Caco-2 (cell line): Measurements from ENCODE around the gene DNASE2B. TPM values are rescaled to one million over a fixed set of nuclear protein-coding genes. Genes with fewer than 3 reads are reported as not detected.

Experiments used
- BruUV-seq: library from RNA; stranded (reverse); fragments of 400-500 nt; replicated peaks from 2 replicates; lab custom pipeline; 2021; lab: Mats Ljungman, UMichigan
- CTCF ChIA-PET: fragments of 300-600 bp; sonication (Branson Sonifier 250); formaldehyde crosslinking; loops from one replicate; lab custom pipeline; 2022; ENCODE audit warnings: antibody characterized with exemption; lab: Charles Lee
- POLR2A ChIA-PET: fragments of 300-600 bp; sonication (Branson Sonifier 250); formaldehyde crosslinking; loops from one replicate; lab custom pipeline; 2022; ENCODE audit warnings: antibody characterized with exemption; lab: Charles Lee
- DNase-seq, 2 experiments: peaks; one replicate each; pipeline versions ENCODE4 v3.0.0 to v3.0.0-alpha.2; 2020 to 2022
- H3K27me3 ChIP-seq: replicated peaks from 2 replicates; pipeline ENCODE4 v1.6.0; 2011; ENCODE audit warnings: low read length; ENCODE audit not compliant: control insufficient read depth, insufficient read depth
- H3K36me3 ChIP-seq: 2 replicates; pipeline ENCODE4 v1.5.1; 2011; ENCODE audit warnings: low read length; ENCODE audit not compliant: control insufficient read depth, insufficient read depth
- H3K4me1 ChIP-seq: fragments of 250-450 bp; sonication (Bioruptor Pico); 2 replicates; pipeline ENCODE4 v1.5.1; 2020; ENCODE audit warnings: mild to moderate bottlenecking
- H3K4me3 ChIP-seq: 2 replicates; pipeline ENCODE4 v1.5.1; 2011; ENCODE audit warnings: low read depth, mild to moderate bottlenecking, control low read depth, low read length
- H3K9me3 ChIP-seq: fragments of 250-450 bp; sonication (Bioruptor Pico); 2 replicates; pipeline ENCODE4 v1.5.1; 2020; ENCODE audit warnings: mild to moderate bottlenecking, moderate library complexity
- H3K27ac Mint-ChIP-seq: one replicate; pipeline ENCODE4 v1.8.0; 2022; ENCODE audit warnings: mixed read lengths; ENCODE audit not compliant: unreplicated experiment
- H3K27me3 Mint-ChIP-seq: one replicate; pipeline ENCODE4 v1.8.0; 2022; ENCODE audit warnings: mixed read lengths; ENCODE audit not compliant: insufficient read depth, unreplicated experiment
- H3K36me3 Mint-ChIP-seq: one replicate; pipeline ENCODE4 v1.8.0; 2022; ENCODE audit warnings: mild to moderate bottlenecking, mixed read lengths; ENCODE audit not compliant: insufficient read depth, unreplicated experiment
- H3K4me1 Mint-ChIP-seq: one replicate; pipeline ENCODE4 v1.8.0; 2022; ENCODE audit warnings: low read depth, mixed read lengths; ENCODE audit not compliant: unreplicated experiment
- H3K4me3 Mint-ChIP-seq: one replicate; pipeline ENCODE4 v1.8.0; 2022; ENCODE audit warnings: mild to moderate bottlenecking, moderate library complexity, mixed read lengths; ENCODE audit not compliant: unreplicated experiment
- H3K9me3 Mint-ChIP-seq: one replicate; pipeline ENCODE4 v1.8.0; 2022; ENCODE audit warnings: mixed read lengths; ENCODE audit not compliant: unreplicated experiment
- CTCF ChIP-seq, 2 experiments: fragments of 200-600 bp in 1 of 2; IDR thresholded peaks; 1 replicate in 1 of 2; 2 replicates in 1 of 2; pipeline versions ENCODE4 v1.5.1 to v1.8.0; 2011 to 2022; ENCODE audit warnings: antibody characterized with exemption in 1 of 2, control low read depth in 1 of 2, inconsistent platforms in 1 of 2, low read depth in 1 of 2, low read length in 1 of 2, mild to moderate bottlenecking in 1 of 2, moderate library complexity in 1 of 2; ENCODE audit not compliant: insufficient read depth in 1 of 2, severe bottlenecking in 1 of 2, unreplicated experiment in 1 of 2
- intact Hi-C: fragments of 100-400 bp; cut with micrococcal nuclease; formaldehyde crosslinking; loops from one replicate; pipeline ENCODE4 v1.10.0; 2022; ENCODE audit not compliant: unreplicated experiment
- total RNA-seq: library from RNA; stranded (reverse); gene quantifications from 2 replicates; pipeline ENCODE4 v1.2.3, GENCODE V29; 2022

Gene DNASE2B
- total RNA-seq, 1 experiment from 2014 or later: not detected

- DNase-seq: no peak
- ChIA-PET CTCF (no interaction called here), POLR2A (no interaction called here)
- no peaks in the 10 kb centered on the region for H3K36me3 ChIP-seq
- no peak for TF ChIP-seq CTCF (IDR thresholded peaks at IDR 0.05; ENCODE audit: insufficient read depth in 1 of 2, low read depth in 1 of 2, low read length in 1 of 2, severe bottlenecking in 1 of 2, unreplicated experiment in 1 of 2)
- no peaks in the 10 kb centered on the region for H3K4me1 Mint-ChIP-seq
- H3K4me1 ChIP-seq: no peaks in the 10 kb centered on the region
- no TSS peak for BruUV-seq
- no peaks in the 10 kb centered on the region for H3K27me3 ChIP-seq
- H3K9me3 Mint-ChIP-seq: peaks cover 16% of the 10 kb centered on the region
- H3K4me3 ChIP-seq: no peak overlapping the region
- H3K27ac Mint-ChIP-seq: no peak overlapping the region
- H3K9me3 ChIP-seq: no peaks in the 10 kb centered on the region
- no peaks in the 10 kb centered on the region for H3K27me3 Mint-ChIP-seq
- intact Hi-C loops: loop anchor here (5.0 to 10.0 kb wide), 3 partner anchors 156 to 523 kb away; no protein-coding TSS in a partner anchor
- H3K4me3 Mint-ChIP-seq: no peak overlapping the region
- no peaks in the 10 kb centered on the region for H3K36me3 Mint-ChIP-seq
Observed at GRCh38 chr1:84430546-84430945, 32.3 kb downstream of the DNASE2B start.

GRCh38 chr1:84433258-84434080, 35.2 kb downstream of the DNASE2B start:
- intact Hi-C loops: loop anchor here (1.0 to 10.0 kb wide), 5 partner anchors 159 to 526 kb away; no protein-coding TSS in a partner anchor
- Mint-ChIP-seq H3K27ac (no peak overlapping the region), H3K4me1 (no peaks in the 10 kb centered on the region), H3K9me3 (peaks cover 16% of the 10 kb centered on the region), H3K27me3 (no peaks in the 10 kb centered on the region), H3K36me3 (no peaks in the 10 kb centered on the region), H3K4me3 (no peak overlapping the region)
- Histone ChIP-seq H3K4me3 (no peak overlapping the region), H3K4me1 (no peaks in the 10 kb centered on the region), H3K9me3 (no peaks in the 10 kb centered on the region), H3K36me3 (no peaks in the 10 kb centered on the region), H3K27me3 (no peaks in the 10 kb centered on the region)
- DNase-seq: peak in 1 of 2 experiments; percentile 41
- TF ChIP-seq CTCF (IDR thresholded peaks at IDR 0.05; ENCODE audit: insufficient read depth in 1 of 2, low read depth in 1 of 2, low read length in 1 of 2, severe bottlenecking in 1 of 2, unreplicated experiment in 1 of 2): peak; percentile 53
- ChIA-PET POLR2A (no interaction called here), CTCF (no interaction called here)
- no TSS peak for BruUV-seq

- ChIA-PET CTCF (no interaction called here), POLR2A (no interaction called here)
- no peaks in the 10 kb centered on the region for H3K27me3 Mint-ChIP-seq
- H3K4me3 ChIP-seq: no peak overlapping the region
- no peak for DNase-seq
- intact Hi-C loops: loop anchor here (5.0 to 10.0 kb wide), 3 partner anchors 159 to 527 kb away; no protein-coding TSS in a partner anchor
- H3K36me3 Mint-ChIP-seq: no peaks in the 10 kb centered on the region
- no peaks in the 10 kb centered on the region for H3K36me3 ChIP-seq
- no peaks in the 10 kb centered on the region for H3K9me3 ChIP-seq
- peaks cover 10% of the 10 kb centered on the region for H3K9me3 Mint-ChIP-seq
- H3K4me1 Mint-ChIP-seq: no peaks in the 10 kb centered on the region
- H3K27ac Mint-ChIP-seq: no peak overlapping the region
- no TSS peak for BruUV-seq
- no peaks in the 10 kb centered on the region for H3K27me3 ChIP-seq
- TF ChIP-seq CTCF (IDR thresholded peaks at IDR 0.05; ENCODE audit: insufficient read depth in 1 of 2, low read depth in 1 of 2, low read length in 1 of 2, severe bottlenecking in 1 of 2, unreplicated experiment in 1 of 2): no peak
- H3K4me1 ChIP-seq: no peaks in the 10 kb centered on the region
- no peak overlapping the region for H3K4me3 Mint-ChIP-seq
Observed at GRCh38 chr1:84434081-84434769, 35.9 kb downstream of the DNASE2B start.
